Urinary bladder (tissue), 4 donors: ENCODE measurements around the gene C10orf53. TPM values are rescaled to one million over a fixed set of nuclear protein-coding genes. Genes with fewer than 3 reads are reported as not detected.

Source experiments
- DNase-seq: peaks from one replicate; pipeline ENCODE4 v3.0.0-alpha.2; 2015; ENCODE audit errors: extremely low spot score
- H3K27ac ChIP-seq: one replicate; pipeline ENCODE4 v1.5.1; 2013; ENCODE audit warnings: low read depth, mild to moderate bottlenecking, moderate library complexity
- H3K36me3 ChIP-seq: one replicate; pipeline ENCODE4 v1.6.1; 2013; ENCODE audit warnings: mild to moderate bottlenecking, moderate library complexity; ENCODE audit not compliant: insufficient read depth
- H3K4me1 ChIP-seq: one replicate; pipeline ENCODE4 v1.6.1; 2013; ENCODE audit warnings: mild to moderate bottlenecking, moderate library complexity; ENCODE audit not compliant: insufficient read depth
- H3K4me3 ChIP-seq: one replicate; pipeline ENCODE4 v1.5.1; 2013; ENCODE audit warnings: low read depth, low read length
- WGBS: extraction: QIAGEN DNeasy Blood & Tissue Kit; methylation state at CpG from one replicate; pipeline ENCODE4 v1.1.7; 2013; 5-methylcytosine and 5-hydroxymethylcytosine counted together
- polyA plus RNA-seq: library from polyadenylated mRNA; stranded (reverse); fragments of 200-250 nt; gene quantifications from one replicate; pipeline ENCODE4 v1.2.3, GENCODE V29; 2013
- total RNA-seq: library from RNA; depleted of rRNA; stranded (reverse); fragments of >200 nt; gene quantifications from one replicate; pipeline ENCODE4 v1.2.3, GENCODE V29; 2014
- donor health status: healthy with polysubstance abuse.
- donor health status: healthy.

C10orf53 gene
- total and polyA plus RNA-seq, 2 donors: not detected

GRCh38 chr10:49647985-49648795, 31.3 kb upstream of the C10orf53 start:
- WGBS: 66% methylated on average over 18 of the region's 18 CpGs
- DNase-seq: no peak
- no peak overlapping the region for H3K27ac ChIP-seq

GRCh38 chr10:49649294-49649693, 30.2 kb upstream of the C10orf53 start:
- Histone ChIP-seq H3K4me3 (no peak overlapping the region), H3K36me3 (no peaks in the 10 kb centered on the region), H3K27ac (no peak overlapping the region), H3K4me1 (no peaks in the 10 kb centered on the region)
- no peak for DNase-seq
- 14% methylated on average over 17 of the region's 17 CpGs for WGBS

More at GRCh38 chr10:49647985-49648795, 31.3 kb upstream of the C10orf53 start:
- Histone ChIP-seq H3K4me1 (no peaks in the 10 kb centered on the region), H3K36me3 (no peaks in the 10 kb centered on the region), H3K4me3 (no peak overlapping the region)

- H3K27ac ChIP-seq: no peak overlapping the region
- WGBS: 54% methylated on average over 8 of the region's 8 CpGs
- H3K4me3 ChIP-seq: no peak overlapping the region
- H3K4me1 ChIP-seq: no peaks in the 10 kb centered on the region
- H3K36me3 ChIP-seq: no peaks in the 10 kb centered on the region
- no peak for DNase-seq
Observed at GRCh38 chr10:49649936-49650723, 29.3 kb upstream of the C10orf53 start.

GRCh38 chr10:49650724-49651034, 28.8 kb upstream of the C10orf53 start:
- no peak for DNase-seq
- 93% methylated on average over 1 of the region's 1 CpG for WGBS
- H3K4me3 ChIP-seq: no peak overlapping the region

GRCh38 chr10:49651039-49651835, 28.2 kb upstream of the C10orf53 start:
- DNase-seq: no peak
- Histone ChIP-seq H3K36me3 (no peaks in the 10 kb centered on the region), H3K27ac (no peak overlapping the region), H3K4me1 (no peaks in the 10 kb centered on the region), H3K4me3 (no peak overlapping the region)
- WGBS: 81% methylated on average over 15 of the region's 15 CpGs

More at GRCh38 chr10:49650724-49651034, 28.8 kb upstream of the C10orf53 start:
- H3K4me1 ChIP-seq: no peaks in the 10 kb centered on the region
- no peaks in the 10 kb centered on the region for H3K36me3 ChIP-seq
- no peak overlapping the region for H3K27ac ChIP-seq

- Histone ChIP-seq H3K27ac (no peak overlapping the region), H3K4me1 (no peaks in the 10 kb centered on the region), H3K36me3 (no peaks in the 10 kb centered on the region), H3K4me3 (no peak overlapping the region)
- no peak for DNase-seq
- 76% methylated on average over 2 of the region's 2 CpGs for WGBS
Observed at GRCh38 chr10:49651917-49652316, 27.5 kb upstream of the C10orf53 start.

GRCh38 chr10:49652421-49653272, 26.8 kb upstream of the C10orf53 start:
- no peaks in the 10 kb centered on the region for H3K4me1 ChIP-seq
- 77% methylated on average over 15 of the region's 15 CpGs for WGBS
- no peak for DNase-seq
- no peak overlapping the region for H3K4me3 ChIP-seq
- H3K27ac ChIP-seq: no peak overlapping the region
- no peaks in the 10 kb centered on the region for H3K36me3 ChIP-seq

- DNase-seq: no peak
- H3K4me3 ChIP-seq: no peak overlapping the region
- WGBS: 77% methylated on average over 11 of the region's 11 CpGs
- no peak overlapping the region for H3K27ac ChIP-seq
- no peaks in the 10 kb centered on the region for H3K4me1 ChIP-seq
- H3K36me3 ChIP-seq: no peaks in the 10 kb centered on the region
Observed at GRCh38 chr10:49653273-49653929, 26.1 kb upstream of the C10orf53 start.

- Histone ChIP-seq H3K27ac (no peak overlapping the region), H3K4me1 (no peaks in the 10 kb centered on the region), H3K4me3 (no peak overlapping the region), H3K36me3 (no peaks in the 10 kb centered on the region)
- no peak for DNase-seq
- WGBS: 41% methylated on average over 5 of the region's 5 CpGs
Observed at GRCh38 chr10:49654036-49654693, 25.3 kb upstream of the C10orf53 start.

- no peak for DNase-seq
- no peaks in the 10 kb centered on the region for H3K36me3 ChIP-seq
- no peaks in the 10 kb centered on the region for H3K4me1 ChIP-seq
- H3K4me3 ChIP-seq: no peak overlapping the region
- WGBS: 84% methylated on average over 18 of the region's 18 CpGs
- no peak overlapping the region for H3K27ac ChIP-seq
Observed at GRCh38 chr10:49655099-49655498, 24.4 kb upstream of the C10orf53 start.

GRCh38 chr10:49656845-49657493, 22.5 kb upstream of the C10orf53 start:
- 72% methylated on average over 9 of the region's 9 CpGs for WGBS
- Histone ChIP-seq H3K36me3 (no peaks in the 10 kb centered on the region), H3K4me3 (no peak overlapping the region), H3K27ac (no peak overlapping the region), H3K4me1 (no peaks in the 10 kb centered on the region)
- no peak for DNase-seq

GRCh38 chr10:49657606-49658005, 21.8 kb upstream of the C10orf53 start:
- no peaks in the 10 kb centered on the region for H3K36me3 ChIP-seq
- no peak overlapping the region for H3K27ac ChIP-seq
- no peak for DNase-seq
- WGBS: 81% methylated on average over 1 of the region's 1 CpG
- H3K4me1 ChIP-seq: no peaks in the 10 kb centered on the region
- no peak overlapping the region for H3K4me3 ChIP-seq
